D341Med (cell line): ENCODE data around the gene CRK.
"Not testable (repeated sequence)": the region's sequence is repeated elsewhere in the genome, so short reads cannot be mapped to it uniquely, and the experiment has no call there.

Experiments used
- DNase-seq: peaks from one replicate; pipeline ENCODE4 v3.0.0; 2012; ENCODE audit warnings: low spot score

CRK gene

GRCh38 chr17:1423456-1424135 is 32.4 kb downstream of the CRK start:
- no peak for DNase-seq

- no peak for DNase-seq
Observed at GRCh38 chr17:1422885-1423284, 33.1 kb downstream of the CRK start.

- no peak for DNase-seq
Observed at GRCh38 chr17:1421470-1421869, 34.6 kb downstream of the CRK start.

DNA sequence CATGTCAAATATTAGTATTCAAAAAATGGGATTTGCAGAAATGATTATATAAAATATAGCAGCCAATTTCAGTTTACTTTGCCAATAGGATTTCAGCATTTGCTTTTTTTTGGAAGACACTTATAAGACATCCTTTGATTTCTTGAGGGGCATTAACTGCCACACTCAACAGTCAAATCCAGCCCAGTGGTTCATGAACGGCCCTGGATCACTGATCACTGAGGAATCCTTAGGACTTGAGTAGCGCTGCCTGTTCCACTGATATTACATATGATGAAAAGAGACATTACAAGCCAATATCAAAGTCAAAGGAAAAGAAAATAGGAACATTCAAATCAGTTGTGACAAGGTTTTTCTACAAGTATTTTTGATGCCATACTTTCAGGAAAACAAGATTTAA is 35.1 kb downstream of the CRK start:
- DNase-seq = no peak

DNA sequence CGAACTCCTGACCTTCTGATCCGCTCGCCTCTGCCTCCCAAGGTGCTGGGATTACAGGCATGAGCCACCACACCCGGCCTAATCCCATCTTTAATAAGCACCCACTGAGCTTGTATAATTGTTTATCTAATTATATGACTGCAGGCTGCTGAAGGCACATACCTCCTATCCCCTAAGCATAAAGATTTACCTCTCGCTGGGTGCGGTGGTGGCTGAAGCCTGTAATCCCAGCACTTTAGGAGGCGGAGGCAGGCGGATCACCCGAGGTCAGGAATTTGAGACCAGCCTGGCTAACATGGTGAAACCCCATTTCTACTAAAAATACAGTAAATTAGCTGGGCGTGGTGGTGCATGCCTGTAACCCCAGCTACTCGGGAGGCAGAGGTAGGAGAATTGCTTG is 35.9 kb downstream of the CRK start:
- DNase-seq = peak; percentile 47

GRCh38 chr17:1418476-1418875 is 37.6 kb downstream of the CRK start:
- not testable (repeated sequence) for DNase-seq

- no peak for DNase-seq
Observed at GRCh38 chr17:1416414-1416813, 39.6 kb downstream of the CRK start.

DNA sequence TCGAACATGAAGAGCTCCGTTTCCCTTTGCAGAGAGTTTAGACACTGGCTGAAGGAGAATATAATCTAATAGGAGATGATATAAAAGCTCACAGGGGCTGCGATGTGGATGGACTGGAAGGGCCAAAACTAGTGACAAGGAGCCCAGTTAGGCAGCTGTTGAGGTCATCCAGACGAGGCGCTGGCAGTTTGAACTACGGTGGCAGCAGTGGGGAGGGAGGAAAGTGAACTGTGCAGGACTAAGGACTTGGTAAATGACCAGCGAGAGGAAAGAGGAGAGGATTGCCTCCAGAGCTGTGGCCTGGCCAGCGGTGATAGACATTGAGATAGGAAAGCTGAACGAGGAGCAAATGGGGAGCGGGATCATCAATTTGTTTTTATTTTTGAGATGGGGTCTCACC is 41.4 kb downstream of the CRK start:
- no peak for DNase-seq

DNA sequence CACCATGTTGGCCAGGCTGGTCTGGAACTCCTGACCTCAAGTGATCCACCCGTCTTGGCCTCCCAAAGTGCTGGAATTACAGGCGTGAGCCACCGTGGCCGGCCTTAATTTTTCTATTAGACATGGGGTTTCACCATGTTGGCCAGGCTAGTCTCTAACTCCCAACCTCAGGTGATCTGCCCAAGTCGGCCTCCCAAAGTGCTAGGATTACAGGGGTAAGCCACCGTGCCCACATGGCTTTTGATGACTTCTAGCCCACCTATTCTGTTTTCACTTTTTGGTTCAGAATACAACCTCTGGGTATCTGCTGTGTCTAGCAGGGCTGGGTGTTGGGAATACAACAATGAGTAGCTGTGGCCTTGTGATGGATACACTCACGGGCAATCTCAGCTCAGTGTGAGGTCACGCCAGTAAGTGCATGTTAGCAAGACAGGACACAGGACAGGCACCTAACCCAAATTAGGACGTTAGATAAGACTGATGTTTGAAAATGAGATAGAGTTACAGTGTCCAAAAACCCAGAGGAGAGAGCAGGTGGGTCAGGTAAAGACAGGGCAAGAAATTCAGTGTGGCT is 41.9 kb downstream of the CRK start:
- DNase-seq = no peak

DNA sequence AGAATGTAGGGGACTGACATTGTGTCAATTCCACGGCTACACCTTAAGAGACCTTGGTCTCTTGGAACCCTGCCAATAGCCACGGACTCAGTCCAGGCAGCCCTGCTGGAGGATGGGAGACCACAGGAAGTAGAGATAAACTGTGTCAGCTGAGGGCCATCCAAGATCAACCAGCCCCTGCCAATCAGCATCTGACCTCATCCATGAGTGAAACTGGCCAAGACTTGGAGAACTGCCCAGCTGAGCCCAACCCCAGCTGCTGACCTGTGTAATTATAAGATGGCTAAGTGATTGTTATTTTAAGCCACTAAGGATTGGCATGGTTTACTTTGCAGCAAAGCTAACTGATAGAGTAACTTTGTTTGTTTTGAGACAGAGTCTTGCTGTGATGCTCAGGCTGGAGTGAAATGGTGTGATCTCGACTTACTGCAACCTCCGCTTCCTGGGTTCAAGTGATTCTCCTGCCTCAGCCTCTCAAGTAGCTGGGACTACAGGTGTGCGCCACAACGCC is 42.7 kb downstream of the CRK start:
- no peak for DNase-seq

GRCh38 chr17:1412185-1413110 is 43.6 kb downstream of the CRK start:
- DNase-seq = no peak

DNA sequence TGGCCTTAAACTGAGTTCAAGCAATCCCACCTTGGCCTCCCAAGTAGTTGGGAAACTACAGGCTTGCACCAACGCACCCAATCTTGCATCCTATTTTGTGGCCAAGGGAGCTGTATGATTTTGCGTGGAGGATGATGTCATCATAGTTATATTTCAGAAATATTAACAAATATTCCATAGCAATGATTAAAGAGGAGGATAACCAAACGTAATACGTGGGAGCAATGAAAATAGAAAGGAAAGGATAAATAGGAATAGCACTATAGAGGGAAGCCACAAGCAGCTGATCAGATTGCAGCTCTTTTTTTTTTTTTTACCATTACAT is 53.8 kb downstream of the CRK start:
- DNase-seq = no peak

DNA sequence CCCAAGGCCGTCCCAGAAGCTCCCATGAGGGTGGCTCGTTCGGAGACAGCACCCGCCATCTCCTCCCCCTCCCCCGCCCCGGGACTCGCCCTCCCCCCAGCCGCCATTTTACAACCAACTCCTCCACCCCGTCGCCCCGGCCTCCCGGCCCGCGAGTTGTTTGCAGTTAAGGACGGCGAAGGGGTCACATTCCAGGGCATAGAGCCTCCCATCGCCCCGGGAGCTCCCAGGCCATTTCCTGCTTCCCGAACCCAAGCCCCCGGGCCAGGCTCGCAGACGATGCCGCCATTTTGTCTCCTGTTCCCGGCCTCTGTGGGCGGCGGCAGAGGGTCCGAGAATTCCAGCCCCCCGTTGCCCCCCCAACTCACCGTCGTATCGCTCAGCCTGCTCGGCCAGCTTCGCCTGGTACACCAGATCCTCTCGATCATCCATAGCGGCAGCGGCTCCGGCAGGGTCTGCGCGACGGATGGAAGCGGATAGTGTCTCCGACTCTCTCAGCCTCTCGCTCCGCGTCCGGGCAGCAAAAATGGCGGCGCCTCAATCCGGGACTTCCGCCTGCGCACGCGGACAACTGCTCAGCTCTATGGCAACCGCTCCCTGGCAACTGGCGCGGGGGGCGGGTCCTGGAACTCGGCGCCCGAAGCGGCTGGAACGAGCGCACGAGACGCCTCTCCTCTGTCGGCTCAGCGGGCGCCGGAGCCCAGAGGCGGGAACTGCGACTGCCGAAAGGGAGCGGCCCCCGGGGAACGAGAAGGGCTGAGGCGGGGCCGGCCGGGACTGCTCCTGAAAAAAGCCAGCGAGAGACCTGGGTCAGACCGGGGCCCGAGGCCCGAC is 56.1 kb downstream of the CRK start, which contains the start of gene YWHAE:
Gene YWHAE, minus strand, starts transcription at position 544 of the 834 bp plus-strand sequence. Its CDS starts 112 bp downstream, at position 432.
- peak; percentile 92 for DNase-seq

DNA sequence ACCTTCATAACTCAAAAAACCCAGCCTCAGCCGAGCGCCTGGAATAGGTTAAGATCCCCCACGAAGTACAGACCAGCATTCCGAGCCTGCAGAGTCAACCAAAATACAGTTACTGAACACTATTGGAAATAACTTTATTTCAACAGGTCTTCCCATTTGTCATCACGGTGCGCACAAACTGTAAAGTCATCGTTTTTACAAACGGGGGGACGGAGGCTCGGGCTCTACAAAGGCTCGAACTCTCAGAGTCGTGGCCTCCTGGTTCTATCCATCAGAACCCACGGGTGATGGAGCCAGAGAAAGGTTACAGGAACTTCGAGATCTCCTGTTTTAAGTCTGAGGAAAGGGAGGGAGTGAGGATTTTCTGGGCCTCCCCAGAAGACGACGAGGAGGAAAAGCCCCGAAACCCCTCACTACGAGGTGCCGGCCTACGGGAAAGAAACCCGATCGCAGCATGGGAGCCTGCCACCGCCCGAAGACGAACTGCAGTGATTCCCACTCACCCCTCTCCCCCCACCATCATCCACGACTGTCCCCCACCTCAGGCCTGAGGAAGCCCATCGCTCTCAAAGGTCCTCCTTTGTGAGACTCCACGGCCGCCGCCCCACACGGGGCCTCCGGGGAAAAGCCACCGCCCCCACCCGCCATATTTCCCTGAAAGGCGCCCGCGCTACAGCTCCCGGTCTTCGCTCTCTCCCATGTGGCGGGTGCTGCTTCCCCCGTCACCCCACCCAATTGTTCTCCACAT is 56.9 kb downstream of the CRK start:
- no peak for DNase-seq

- DNase-seq = no peak
Observed at GRCh38 chr17:1398028-1398427, 58.0 kb downstream of the CRK start.

GRCh38 chr17:1395876-1396665 is 60.0 kb downstream of the CRK start:
- not testable (repeated sequence) for DNase-seq

GRCh38 chr17:1391577-1391976 is 64.5 kb downstream of the CRK start:
- DNase-seq = no peak

DNA sequence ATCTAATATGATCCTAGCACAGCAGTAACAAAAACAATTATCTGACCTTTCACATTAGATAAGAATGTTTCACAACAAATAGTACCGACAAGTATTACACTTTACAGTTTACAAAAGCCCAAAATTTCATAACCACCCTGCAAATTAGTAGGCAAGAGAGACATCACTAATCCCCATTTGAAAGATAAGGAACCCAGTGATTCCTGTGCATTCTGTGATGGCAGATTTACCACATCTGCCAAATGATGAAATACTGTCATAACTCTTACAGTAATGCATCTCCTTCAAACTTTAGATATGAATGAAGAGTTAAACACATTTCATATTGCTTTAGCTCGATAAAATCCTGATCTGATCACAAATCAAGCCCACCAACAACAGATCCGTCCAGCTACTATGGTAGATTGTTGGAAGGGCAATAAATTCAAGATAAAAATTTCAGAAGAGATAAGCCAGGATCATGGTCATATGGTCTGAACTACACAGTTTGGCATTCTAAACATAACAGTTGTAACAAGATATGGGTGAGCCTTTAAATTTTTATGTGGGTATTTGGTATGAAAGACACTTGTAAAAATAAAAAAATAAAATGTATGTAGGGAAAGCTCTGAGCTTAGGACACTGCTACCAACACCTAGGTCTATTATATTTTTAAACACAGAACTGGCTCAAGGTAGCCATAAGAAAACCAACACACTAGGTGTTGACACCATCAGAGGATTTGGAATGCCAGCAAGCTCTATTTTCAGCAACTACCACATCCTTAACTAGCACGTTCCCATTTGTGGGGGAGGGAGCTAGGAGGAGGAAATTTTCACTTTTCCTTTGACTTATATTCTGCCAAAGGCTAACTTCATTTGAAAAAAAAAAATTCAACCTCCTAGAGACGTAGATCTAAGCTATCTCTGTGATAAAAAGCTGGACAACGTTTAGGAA is 65.3 kb downstream of the CRK start:
- DNase-seq = no peak
